ENCODE data around the gene NOP16. TPM values are rescaled to one million over a fixed set of nuclear protein-coding genes. Genes with fewer than 3 reads are reported as not detected.

NOP16 gene
- total RNA-seq, 3 donors from 2014 or later (not counting 1 experiment from before 2014, with no cell fraction given): 6.4 to 12.4 (median 12.1) TPM

DNA sequence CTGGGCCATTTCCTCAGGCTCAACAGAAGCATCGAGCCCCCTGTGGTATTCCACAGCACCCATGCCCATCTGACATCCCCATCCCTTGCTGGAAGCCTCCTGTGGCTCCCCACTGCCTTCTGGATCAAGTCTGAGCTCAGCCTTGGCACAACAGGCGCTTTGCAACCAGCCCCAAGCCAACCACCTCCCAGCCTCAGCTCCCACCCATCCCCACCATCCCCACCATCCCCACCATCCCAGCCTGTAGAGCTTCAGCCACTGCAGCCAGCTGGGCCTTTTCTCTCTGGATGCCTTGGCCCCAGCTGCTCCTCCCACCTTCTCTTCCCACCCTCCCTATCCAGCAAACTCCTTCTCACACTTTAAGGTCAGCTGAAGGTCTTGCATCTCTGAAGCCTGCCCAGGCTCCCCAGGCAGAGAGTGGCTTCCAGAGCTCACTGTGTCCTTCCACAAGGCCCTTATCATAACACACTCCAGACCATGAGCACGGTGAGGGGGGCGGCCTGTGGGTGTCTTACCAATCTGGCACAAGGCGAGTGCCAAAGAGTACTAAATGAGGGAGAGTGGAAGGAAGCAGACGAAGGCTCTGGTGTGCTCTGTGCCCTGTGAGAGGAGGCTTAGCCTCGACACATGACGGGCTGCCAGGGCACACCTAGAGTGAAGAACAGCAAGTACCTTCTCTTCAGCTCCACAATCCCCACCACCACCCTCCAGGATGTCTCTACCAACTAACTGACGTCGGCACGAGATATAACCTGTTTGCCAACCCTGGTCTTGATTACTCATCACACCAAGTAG is 6.7 kb upstream of the NOP16 start:
- H3K9me3 Mint-ChIP-seq: no peaks in the 10 kb centered on the region
- Histone ChIP-seq H3K27ac (ENCODE audit: low read length) (no peak overlapping the region), H3K9me3 (ENCODE audit: control insufficient read depth, insufficient read depth, low read length) (no peaks in the 10 kb centered on the region), H3K4me1 (ENCODE audit: control insufficient read depth, insufficient read depth, low read length) (peaks cover 2% of the 10 kb centered on the region), H3K36me3 (ENCODE audit: control insufficient read depth, insufficient read depth, low read length) (peaks cover 18% of the 10 kb centered on the region), H3K4me3 (ENCODE audit: low read length) (no peak overlapping the region), H3K27me3 (ENCODE audit: control insufficient read depth, insufficient read depth, low read length) (no peaks in the 10 kb centered on the region)
- ATAC-seq (no peak), DNase-seq (no peak)
- H3K27me3 Mint-ChIP-seq (ENCODE audit: low read depth in 2 of 2): no peaks in the 10 kb centered on the region
- no peaks in the 10 kb centered on the region for H3K4me1 Mint-ChIP-seq
- TF ChIP-seq, protein P1, sequence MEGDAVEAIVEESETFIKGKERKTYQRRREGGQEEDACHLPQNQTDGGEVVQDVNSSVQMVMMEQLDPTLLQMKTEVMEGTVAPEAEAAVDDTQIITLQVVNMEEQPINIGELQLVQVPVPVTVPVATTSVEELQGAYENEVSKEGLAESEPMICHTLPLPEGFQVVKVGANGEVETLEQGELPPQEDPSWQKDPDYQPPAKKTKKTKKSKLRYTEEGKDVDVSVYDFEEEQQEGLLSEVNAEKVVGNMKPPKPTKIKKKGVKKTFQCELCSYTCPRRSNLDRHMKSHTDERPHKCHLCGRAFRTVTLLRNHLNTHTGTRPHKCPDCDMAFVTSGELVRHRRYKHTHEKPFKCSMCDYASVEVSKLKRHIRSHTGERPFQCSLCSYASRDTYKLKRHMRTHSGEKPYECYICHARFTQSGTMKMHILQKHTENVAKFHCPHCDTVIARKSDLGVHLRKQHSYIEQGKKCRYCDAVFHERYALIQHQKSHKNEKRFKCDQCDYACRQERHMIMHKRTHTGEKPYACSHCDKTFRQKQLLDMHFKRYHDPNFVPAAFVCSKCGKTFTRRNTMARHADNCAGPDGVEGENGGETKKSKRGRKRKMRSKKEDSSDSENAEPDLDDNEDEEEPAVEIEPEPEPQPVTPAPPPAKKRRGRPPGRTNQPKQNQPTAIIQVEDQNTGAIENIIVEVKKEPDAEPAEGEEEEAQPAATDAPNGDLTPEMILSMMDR (IDR thresholded peaks at IDR 0.05): no peak
- no peak overlapping the region for H3K4me3 Mint-ChIP-seq
- H3K36me3 Mint-ChIP-seq: no peaks in the 10 kb centered on the region
- 97% methylated on average over 11 of the region's 11 CpGs for whole genome bisulfite sequencing (ENCODE audit: insufficient coverage)
- H3K27ac Mint-ChIP-seq: no peak overlapping the region
- intact Hi-C loops (cut with micrococcal nuclease): no loop called here

DNA sequence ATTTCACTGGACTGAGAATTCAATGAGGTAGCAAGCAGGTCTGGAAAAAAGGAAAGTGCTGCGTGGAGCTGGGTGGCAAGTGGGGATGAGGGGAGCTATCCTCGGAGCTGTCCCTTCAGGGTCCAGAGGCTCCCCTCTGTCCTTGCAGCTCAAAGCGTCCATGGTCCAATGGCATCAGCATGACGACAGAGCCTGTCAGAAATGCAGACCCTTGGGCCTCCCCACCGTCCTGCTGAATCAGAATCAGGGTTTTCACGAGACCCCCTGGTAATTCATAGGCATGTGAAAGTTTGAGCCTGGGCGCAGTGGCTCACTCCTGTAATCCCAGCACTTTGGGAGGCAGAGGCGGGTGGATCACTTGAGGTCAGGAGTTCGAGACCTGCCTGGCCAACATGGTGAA is 5.7 kb upstream of the NOP16 start:
- no peaks in the 10 kb centered on the region for H3K9me3 ChIP-seq (ENCODE audit: control insufficient read depth, insufficient read depth, low read length)
- H3K4me3 ChIP-seq (ENCODE audit: low read length): no peak overlapping the region
- Mint-ChIP-seq H3K27ac (no peak overlapping the region), H3K4me1 (peaks cover 0 to 5% of the 10 kb centered on the region in 2 donors), H3K4me3 (no peak overlapping the region), H3K9me3 (no peaks in the 10 kb centered on the region), H3K36me3 (no peaks in the 10 kb centered on the region), H3K27me3 (ENCODE audit: low read depth in 2 of 2) (no peaks in the 10 kb centered on the region)
- TF ChIP-seq, protein P1 (IDR thresholded peaks at IDR 0.05): no peak
- no peak overlapping the region for H3K27ac ChIP-seq (ENCODE audit: low read length)
- ATAC-seq: no peak
- 98% methylated on average over 8 of the region's 9 CpGs for WGBS (ENCODE audit: insufficient coverage)
- H3K27me3 ChIP-seq (ENCODE audit: control insufficient read depth, insufficient read depth, low read length): no peaks in the 10 kb centered on the region
- intact Hi-C loops (cut with micrococcal nuclease): no loop called here
- H3K4me1 ChIP-seq (ENCODE audit: control insufficient read depth, insufficient read depth, low read length): peaks cover 11% of the 10 kb centered on the region
- peaks cover 18% of the 10 kb centered on the region for H3K36me3 ChIP-seq (ENCODE audit: control insufficient read depth, insufficient read depth, low read length)
- no peak for DNase-seq

DNA sequence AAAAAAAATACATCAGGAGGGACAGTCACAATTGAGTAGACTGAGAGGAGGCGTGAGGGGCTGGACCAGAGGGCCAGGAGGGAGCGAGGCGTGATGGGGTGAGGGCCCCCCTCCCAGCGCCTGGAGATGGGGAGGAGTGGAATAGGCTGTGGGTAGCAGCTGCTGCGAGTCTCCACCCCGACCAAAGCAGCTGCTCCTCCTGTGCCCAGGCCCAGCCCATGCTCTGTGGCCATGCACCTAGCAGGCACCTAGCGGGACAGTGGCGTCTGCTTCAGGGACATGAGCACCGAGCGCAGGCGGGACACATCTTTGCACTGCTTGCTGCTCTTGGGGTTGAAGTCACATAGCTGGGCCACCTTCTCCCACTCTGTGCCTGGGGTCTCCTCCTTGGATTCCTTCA is 4.1 kb upstream of the NOP16 start:
- ATAC-seq (no peak), DNase-seq (no peak)
- intact Hi-C loops (cut with micrococcal nuclease): no loop called here
- Mint-ChIP-seq H3K4me3 (no peak overlapping the region), H3K4me1 (peaks cover 14 to 18% of the 10 kb centered on the region in 2 donors), H3K9me3 (no peaks in the 10 kb centered on the region), H3K36me3 (no peaks in the 10 kb centered on the region), H3K27ac (peak overlapping the region in 1 of 2 donors; percentile 38), H3K27me3 (ENCODE audit: low read depth in 2 of 2) (no peaks in the 10 kb centered on the region)
- H3K9me3 ChIP-seq (ENCODE audit: control insufficient read depth, insufficient read depth, low read length): no peaks in the 10 kb centered on the region
- H3K4me1 ChIP-seq (ENCODE audit: control insufficient read depth, insufficient read depth, low read length): peaks cover 18% of the 10 kb centered on the region
- H3K4me3 ChIP-seq (ENCODE audit: low read length): no peak overlapping the region
- H3K27ac ChIP-seq (ENCODE audit: low read length): no peak overlapping the region
- H3K36me3 ChIP-seq (ENCODE audit: control insufficient read depth, insufficient read depth, low read length): peaks cover 18% of the 10 kb centered on the region
- TF ChIP-seq, protein P1 (IDR thresholded peaks at IDR 0.05): no peak
- 93% methylated on average over 11 of the region's 11 CpGs for WGBS (ENCODE audit: insufficient coverage)
- no peaks in the 10 kb centered on the region for H3K27me3 ChIP-seq (ENCODE audit: control insufficient read depth, insufficient read depth, low read length)

All from natural killer cell (primary cell).